Measurements from ENCODE around the gene E2F7.

E2F7 gene

DNA sequence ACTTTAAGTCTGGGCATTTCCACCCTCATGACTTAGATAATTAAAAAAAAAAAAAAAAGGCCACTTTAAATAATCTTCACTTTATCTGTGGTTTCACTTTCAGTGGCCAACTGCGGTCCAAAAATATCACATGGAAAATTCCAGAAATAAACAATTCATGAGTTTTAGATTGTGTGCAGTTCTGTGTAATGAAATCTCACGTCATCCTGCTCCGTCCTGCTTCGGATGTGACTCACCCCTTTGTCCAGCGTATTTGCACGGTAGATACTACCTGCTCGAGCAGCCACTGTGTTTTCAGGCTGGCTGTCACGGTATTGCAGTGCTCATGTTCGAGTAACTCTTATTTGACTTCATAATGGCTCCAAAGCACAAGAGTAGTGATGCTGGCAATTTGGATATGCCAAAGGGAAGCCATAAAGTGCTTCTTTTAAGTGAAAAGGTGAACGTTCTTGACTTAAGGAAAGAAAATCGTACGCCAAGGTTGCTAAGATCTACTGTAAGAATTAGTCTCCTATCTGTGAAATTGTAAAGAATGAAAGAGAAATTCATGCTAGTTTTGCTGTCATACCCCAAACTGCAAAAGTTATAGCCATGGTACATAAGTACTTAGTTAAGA is 2.4 kb downstream of the E2F7 start:
- no peak for DNase-seq

DNA sequence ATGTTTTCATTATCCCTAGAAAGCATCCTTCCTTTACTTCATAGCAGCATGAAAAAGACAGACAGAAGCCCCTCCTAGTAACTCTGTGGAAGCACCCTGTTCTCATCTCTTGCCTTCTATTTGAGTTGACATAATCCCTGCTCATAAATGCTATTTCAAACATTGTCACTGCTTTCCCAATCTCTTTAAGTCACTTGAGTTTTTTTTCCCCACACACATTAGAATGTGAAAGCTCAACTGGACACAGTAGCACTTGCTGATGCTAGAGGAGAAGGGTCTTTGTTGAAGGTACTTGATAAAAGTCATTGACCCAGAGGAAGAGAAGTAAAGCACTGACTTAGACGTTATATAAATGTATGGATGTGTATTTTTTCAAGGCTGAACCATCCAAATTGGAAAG is 3.0 kb downstream of the E2F7 start:
- DNase-seq: no peak

DNA sequence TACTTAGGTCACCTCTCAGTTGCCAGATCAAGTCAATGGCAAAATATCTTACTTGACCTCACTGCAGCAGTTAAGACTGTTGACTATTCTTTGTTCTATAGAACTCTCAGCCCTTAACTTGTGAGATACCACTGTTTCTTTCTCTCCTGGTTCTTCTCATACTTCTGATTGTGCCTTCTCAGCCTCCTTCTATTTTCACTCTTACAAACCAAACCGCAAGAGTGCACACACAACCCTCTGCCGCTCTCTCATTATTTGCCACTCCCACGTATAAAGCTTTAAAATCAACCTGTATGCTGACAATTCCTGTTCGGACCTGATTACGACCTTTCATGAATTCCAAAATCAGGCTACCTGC is 4.5 kb downstream of the E2F7 start:
- DNase-seq: no peak

DNA sequence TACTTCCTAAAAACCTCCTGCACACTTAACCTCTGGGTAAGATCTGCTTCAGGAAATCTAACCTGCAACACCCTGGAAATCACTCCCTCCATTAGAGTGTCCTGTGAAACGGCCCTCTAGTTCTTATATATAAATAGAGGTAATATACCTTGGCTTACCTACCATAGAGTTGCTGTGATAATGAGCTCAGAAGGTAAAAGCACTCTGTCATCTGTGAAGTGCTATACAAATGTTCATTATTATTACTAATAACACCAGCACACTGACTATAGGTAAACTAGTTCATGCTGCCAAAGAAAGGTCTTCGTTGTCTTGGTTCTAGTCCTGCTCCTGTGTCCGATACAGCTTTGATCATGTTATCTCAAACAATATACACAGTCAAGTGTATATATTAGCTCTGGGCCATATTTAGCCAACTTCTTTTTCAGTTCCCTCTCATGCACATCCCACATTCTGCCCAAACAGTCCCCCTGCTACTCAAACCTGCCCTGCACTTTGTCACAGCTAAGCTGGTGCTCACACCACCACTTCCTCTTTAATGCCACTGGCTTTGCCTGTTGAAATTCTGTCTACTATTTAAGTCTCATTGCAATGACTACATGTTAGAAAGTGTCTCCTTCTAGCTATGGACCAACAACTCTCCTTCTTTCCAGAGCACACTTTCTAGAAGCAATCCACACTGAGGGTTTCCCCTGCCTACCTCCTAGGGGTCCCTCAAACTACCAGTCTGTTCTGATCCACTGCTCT is 5.1 kb downstream of the E2F7 start:
- peak; percentile 7 for DNase-seq

DNA sequence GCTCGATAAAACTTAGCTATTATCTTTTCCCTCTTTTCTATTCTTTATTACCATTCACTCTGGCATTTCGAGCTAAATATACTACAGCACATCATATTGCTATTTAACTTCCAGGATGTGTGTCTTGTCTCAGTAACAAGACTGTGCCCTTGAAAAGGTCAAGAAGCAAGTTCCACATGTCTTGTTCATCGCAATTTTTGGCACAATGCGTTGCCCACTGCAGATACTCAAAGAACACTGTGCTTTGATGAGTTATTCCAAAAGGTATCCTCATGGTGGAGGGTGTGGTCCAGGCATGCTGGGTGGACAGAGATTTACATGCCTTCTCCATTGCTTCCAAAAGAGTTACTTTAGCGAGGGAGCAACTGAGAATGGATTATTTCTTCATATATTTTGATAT is 6.6 kb downstream of the E2F7 start:
- no peak for DNase-seq

DNA sequence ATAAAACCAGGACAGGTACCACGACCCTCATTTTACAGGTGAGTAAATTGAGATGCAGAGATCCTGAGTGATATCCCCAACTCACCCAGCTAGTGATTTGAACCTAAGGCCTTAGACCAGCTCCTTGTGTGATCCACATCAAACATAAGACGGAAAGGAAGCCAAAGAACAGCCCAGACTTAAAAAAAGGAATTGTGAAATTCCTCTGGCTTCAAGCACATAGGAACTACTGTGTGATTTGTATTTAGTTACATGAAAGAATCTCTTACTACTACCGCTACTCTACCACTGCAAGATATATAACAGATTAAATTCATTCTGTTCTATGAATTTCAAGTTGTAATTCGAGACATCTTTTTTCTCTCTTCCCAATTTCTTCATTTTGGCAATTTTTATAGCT is 10.5 kb downstream of the E2F7 start:
- DNase-seq: no peak

DNA sequence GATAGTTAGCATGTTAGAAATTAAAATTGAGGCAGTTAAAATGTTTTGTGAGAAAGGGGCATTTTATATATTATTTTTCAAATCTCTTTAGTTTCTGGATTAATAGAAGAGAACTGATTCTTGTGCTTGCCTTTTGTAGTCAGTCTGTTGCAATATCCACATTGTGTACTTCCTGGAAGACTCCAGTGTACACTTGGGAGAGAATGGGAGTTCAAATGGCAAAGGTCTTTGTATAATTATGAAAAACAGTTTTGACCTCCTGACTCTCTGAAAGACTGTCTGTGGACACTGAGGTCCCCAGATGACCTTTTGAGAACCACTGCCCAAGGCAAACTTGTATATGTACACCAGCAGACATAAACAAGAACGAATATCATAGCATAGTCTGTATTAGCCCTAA is 12.1 kb downstream of the E2F7 start:
- DNase-seq: no peak

DNA sequence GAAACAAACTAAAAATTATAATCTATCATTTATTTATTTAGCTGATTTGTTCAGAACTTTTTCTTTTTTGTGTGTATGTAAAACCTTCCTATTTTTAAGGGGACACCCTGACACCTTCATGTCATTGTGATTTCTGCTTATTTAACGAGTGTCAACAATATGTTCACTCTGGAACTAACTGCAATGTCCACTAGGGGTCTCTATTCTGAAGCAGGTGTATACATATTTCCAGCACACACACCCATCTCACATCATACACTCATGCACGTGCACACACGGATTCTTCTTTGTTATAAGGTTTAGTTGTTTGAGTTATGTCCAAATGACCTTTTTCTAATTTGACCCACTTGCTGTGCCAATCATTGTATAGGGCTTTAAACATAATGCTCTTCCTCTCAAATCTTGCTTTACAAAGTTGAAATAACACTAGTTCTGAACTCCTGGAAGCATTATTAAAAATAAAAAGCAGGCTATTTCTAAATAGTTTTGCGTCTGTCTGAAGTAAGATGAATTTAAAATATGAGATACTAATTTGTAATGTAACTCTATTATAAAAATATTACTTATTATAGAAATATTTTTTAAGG is 15.5 kb downstream of the E2F7 start:
- peak; percentile 70 for DNase-seq

DNA sequence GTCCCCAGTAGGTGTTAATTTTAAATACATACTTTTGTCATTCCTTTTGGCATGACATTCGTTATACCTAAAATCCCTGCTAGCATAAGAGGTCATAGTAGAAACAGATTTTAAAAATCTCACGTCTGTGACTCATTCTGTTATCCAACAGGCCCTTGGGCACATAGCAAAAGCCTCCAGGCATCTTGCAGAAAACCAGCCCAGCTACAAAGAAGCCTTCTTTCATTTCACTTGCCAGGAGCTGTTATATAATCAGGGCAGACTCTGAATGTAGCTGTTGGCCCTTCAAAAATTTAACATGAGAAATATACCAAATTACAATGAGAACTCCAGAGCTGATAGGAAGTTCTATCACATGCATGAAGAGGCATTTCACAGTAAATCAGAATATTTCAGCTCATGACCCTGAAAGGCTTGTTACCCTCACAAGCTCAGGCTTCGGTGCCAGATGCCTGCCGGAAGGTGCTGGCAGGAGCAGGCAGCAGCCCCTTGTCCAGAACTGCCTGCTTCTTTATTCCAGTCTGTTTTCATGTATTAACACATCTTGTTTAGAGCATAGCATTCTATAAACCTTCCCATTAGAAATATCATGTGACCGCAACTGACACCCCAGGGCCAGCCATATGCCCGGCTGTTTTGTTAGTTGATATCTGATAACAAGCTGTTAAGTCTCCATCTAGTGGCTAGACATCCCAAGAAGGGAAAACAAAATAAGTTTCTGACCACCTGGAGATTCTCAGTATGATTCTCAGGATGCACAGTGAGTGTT is 17.8 kb downstream of the E2F7 start:
- DNase-seq: no peak

DNA sequence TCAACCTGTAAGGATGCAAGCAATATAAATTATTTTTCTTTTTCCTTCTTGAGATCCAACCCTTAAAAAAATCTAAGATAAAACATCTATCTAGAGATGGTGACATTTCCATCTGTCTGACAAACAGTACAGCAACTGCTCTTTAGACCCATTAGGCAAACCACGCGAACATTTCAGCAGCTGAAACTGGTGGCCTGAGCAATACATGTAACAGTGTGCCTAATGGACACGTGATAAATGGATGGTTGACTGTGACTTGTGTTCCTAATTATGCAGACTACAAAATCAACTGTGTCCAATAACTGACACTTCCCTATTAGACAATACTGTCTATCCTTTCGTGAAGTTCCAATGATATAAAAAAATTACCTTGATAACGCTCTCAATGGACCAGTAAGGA is 18.9 kb downstream of the E2F7 start:
- no peak for DNase-seq

DNA sequence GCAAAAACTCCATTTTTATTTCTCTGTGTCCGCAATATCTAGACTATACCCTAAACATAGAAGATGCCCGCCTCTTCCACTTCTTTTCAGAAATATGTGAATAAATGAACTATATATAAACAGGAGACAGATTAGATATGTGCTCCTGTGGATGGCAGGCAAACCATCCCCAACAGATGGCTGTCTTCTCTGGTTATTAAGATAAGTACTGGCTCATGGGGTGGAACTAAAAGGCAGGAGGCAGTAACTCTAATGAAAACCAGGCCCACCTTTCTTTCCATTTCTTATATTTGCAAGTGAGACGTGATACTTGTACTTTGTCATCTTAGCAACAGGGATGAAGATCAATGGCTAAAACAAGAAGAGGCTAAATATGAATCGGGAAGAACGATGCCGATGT is 20.2 kb downstream of the E2F7 start:
- DNase-seq: no peak

DNA sequence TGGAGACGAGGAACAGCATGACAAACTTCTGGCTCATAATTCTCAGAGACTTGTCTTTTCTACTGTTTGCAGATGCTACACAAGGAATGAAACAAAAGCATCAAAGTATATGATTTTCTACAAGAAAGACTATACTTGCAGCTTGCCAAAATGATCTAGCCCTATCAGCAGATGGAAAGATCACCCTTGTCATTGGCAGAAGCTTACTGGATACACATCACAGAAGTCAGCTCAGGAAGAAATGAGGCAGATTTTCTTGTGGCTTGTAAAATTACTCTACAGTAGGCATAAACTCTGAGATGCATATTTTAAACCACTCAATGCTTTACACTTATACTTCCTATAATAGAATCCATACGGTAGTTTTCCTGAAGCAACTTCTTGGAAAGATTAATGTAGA is 20.6 kb downstream of the E2F7 start:
- no peak for DNase-seq

DNA sequence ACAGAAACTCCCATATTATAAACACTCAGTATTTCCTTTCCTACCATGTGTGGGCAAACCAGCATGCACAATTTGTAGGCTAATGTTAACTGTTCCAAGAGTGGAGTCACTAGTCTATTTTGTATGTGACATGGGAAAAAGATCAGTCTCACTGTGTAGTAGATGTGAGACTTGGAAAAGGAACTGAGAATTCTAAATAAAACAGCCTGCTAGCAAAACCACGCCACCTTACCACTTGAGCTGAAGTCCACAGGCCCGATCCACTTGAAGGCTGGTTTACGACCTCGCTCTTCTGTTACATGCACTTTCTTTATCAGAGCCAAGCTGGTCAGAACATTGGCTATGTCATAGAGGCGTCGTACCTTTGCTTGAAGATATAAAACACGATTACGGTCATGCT is 22.5 kb downstream of the E2F7 start:
- DNase-seq: no peak

DNA sequence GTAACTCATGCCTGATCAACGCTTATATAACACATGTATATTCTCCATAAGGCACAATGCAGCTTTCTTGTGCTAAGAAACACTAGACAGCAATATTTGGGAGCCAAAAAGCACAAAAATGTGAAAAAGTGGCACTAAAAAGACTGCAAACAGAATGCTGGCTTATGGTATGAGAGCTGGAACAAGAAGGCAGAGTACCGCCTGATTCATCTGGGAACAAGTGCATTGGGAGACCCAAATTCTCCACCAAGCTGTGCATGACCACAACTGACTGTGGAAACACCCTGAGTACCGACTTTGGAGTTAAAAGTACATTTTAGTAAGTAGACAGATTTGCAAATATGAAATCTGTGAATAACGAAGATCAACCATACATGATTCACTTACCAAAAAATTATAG is 25.1 kb downstream of the E2F7 start:
- DNase-seq: no peak

DNA sequence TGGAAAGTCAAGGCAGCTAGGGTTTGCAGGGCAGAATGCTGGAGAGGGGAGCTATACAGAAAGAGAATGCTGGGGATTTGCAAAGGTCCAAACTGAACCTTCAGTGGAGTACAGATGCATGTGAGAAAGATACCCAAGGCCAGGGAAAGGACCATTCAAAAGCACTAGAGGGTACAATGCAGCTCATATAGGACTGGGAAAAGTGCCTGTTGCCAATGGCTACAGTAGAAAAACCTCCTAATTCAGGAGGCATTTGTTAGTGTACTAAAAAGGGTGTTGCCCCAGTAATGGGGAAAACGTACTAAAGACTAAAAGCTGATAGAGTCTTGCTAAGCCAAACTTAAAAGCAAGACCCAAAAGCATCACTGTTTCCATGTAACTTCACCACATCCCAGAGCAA is 30.1 kb downstream of the E2F7 start:
- DNase-seq: no peak

DNA sequence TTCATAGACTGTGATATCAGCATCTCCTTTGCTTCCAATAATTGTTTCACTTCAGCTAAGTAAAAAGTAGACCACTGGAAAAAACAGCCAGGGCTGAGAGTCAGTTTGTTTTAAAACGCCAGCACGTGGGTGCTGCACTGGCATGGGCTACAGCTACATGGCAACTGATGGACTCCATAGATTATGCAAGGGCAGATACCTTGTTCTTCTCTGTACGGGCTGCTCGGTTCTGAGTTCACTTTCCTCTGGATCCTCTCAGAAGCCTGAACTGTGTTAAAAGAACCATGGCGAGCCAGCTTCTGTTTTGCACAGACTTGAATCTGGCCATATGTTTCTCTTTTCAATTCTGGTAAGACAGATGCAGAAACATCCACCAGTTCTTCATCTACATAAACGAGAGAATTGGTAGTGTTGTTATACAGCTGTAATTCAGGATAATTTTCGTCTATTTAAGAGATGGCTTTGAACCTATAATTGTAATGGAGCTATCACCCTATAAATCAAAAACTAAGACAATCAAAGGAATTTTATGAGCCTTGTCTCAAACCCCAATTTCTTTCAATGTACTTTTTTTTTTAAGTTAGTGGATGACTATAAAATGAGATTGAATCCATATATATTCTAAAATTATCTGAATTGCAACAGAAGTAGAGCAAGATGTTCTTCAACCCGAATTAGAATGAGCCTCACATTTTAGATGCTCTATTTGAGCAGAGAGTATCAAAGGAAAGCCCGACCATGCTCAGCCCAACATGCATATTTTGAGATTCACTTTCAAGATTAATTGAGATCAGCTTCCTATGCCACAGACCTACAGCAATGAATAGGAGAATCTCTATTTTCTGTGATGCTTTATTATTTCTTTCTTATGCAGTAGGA is 31.5 kb downstream of the E2F7 start:
- no peak for DNase-seq

DNA sequence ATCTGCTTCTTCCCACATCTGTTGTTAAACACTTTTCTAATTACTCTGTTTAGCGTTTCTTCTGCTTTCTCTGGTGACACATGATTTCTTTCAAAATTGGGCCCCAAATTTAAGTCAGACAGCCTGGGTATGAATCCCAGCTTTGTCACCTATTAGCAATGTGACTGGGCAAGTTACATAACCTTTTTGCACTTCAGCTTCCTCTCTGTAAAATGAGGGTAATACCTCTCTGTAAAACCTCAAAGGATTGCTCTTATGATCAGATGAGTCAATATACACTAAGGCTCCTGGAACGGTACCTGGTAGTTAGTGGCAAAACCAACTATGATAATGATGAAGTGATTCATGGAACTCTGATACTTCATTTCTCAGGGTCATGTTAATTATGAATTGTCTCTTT is 33.0 kb downstream of the E2F7 start:
- DNase-seq: no peak

DNA sequence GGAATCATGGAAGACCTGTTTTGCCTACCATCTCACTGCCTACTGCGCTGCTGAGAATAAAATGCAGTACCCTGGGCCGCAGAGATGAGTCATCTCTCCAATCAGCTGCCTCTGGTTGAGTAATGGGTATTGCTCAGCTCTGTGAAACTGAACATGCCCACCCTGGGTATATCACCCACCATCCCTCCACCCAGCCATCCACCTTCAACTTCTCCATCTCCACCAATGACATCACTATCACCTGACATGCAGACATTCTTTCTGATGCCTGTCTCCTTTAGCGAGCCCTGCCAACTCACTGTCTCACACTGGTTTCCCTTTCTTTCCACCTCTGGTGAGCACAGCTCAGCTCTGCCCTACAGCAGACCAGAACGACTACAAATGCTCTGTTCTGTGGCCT is 33.6 kb downstream of the E2F7 start:
- no peak for DNase-seq

DNA sequence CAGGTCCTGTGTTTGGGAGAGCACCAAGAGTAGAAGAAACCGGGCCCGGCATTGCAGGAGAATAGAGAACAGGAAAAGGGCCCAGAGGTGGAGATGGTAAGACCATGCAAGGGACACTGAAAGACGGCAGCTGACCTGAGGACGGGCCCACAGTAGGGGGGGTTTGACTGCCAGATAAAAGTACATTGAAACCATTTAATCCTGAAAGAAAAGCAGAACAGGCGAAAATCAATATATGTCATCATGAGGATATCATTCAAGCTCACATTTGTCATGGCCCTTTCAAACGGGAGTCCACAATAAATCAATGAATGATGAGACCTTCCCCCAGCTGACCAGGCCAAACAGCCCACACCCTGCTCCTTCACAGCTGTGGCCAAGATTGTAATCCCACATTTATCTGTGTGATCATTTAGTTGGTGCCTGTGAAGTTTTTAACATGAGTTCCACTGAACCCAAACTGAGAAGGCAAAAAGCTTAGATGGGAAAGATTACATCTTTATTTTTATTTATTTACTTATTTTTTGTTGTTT is 39.5 kb downstream of the E2F7 start:
- no peak for DNase-seq

DNA sequence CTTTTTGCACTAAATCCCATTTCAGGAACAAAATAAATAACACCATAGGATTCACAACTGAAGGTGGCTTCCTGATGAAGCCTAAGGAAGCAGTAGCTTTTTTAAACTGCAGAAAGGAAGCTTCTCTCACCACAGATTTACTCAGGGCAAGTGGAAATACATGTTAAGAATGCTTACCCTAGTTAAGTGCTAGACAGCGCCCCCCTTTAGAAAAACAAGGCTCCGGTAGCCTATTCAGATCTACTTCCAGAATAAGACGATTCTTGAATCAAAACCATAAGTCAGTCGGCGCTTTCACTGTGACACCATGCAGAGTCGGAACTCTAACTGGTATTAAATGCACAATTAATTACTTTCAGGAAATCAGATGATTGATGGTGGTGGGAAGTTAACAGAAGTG is 41.9 kb downstream of the E2F7 start:
- no peak for DNase-seq

DNA sequence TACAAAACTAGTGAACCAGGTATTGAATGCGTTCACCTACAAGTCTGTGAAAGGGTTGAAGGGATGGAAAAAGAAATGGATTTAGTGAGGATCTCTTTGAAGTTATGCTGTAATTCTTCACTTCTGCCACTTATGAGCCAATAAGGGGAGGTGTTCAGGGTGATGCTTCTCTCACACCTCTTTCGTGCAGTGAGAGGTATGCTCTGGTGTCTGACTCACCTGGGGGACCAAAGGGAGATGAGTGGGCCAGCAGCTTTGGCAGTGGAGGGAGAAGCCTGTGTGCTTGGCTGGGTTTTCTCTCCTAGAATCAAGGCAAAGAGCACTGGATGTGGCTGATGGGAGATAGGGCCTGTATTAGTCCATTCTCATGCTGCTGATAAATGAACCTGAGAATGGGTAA is 45.4 kb downstream of the E2F7 start:
- DNase-seq: no peak

DNA sequence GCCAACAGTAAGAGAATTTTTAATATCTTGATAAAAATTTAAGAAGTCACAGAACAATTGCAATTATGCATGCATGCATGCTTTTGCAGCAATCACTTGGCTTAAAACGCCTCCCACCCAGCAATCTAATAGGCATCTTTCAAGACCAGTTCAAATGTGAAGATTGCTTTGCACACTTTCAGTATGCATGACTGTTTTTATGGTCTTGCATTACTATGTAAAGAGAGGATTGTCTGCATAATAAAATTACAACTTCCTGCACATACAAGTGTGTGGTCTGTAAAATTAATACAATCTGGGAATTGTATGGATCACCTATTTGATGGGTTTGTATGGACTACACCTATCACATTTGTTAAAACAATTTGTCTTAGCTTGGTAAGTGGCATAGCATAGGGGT is 48.8 kb downstream of the E2F7 start:
- no peak for DNase-seq

DNA sequence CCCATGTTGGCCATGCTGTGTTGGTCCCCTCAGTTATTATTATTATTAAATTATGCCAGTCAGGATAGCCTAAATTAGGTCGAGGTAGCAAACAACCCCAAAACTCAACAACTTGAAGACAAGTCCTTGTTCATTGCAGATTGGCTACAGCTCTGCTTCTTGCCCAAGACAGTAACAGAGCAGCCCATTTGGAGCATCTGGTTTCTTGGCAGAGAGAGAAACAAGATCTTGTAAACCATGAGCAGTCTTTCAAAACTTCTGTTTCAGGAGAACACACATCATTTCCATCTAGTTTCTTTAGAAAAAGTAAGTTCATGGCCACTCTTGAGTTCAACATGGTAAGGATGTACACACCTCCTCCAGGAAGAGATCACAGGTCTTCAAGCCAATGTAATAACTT is 52.3 kb downstream of the E2F7 start:
- no peak for DNase-seq
